Neutrophil (primary cell): Measurements from ENCODE around the gene TMPRSS9.

Experiments
- H3K27ac ChIP-seq: fragments of 200-600 bp; sonication (generic); 2 replicates; pipeline ENCODE4 v1.5.1; 2016; ENCODE audit warnings: mild to moderate bottlenecking, moderate library complexity
- H3K27me3 ChIP-seq: fragments of 200-600 bp; sonication (generic); 2 replicates; pipeline ENCODE4 v1.6.0; 2016; ENCODE audit warnings: mild to moderate bottlenecking
- H3K36me3 ChIP-seq: fragments of 200-600 bp; sonication (generic); 2 replicates; pipeline ENCODE4 v1.5.1; 2017
- H3K4me1 ChIP-seq, 2 experiments: fragments of 200-600 bp in 1 of 2; sonication (generic) in 1 of 2; 1 replicate in 1 of 2; 2 replicates in 1 of 2; pipeline versions ENCODE4 v1.5.1 to v1.6.1; 2013 to 2016; ENCODE audit warnings: low read depth in 1 of 2, low read length in 1 of 2, mild to moderate bottlenecking in 1 of 2, moderate library complexity in 1 of 2; ENCODE audit not compliant: control insufficient read depth in 1 of 2, insufficient read depth in 1 of 2
- H3K4me3 ChIP-seq, 2 experiments: fragments of 200-600 bp in 1 of 2; sonication (generic) in 1 of 2; 1 replicate in 1 of 2; 2 replicates in 1 of 2; pipeline ENCODE4 v1.5.1; 2013 to 2016; ENCODE audit warnings: low read depth in 1 of 2, low read length in 1 of 2, mild to moderate bottlenecking in 1 of 2, moderate library complexity in 1 of 2
- H3K9me3 ChIP-seq: fragments of 200-600 bp; sonication (generic); 2 replicates; pipeline ENCODE4 v1.5.1; 2016
- TF ChIP-seq, protein P1 (sequence below): fragments of 200-600 bp; sonication (generic); IDR thresholded peaks from 2 replicates; pipeline ENCODE4 v1.5.1; 2016; ENCODE audit warnings: antibody characterized with exemption

TMPRSS9 gene

DNA sequence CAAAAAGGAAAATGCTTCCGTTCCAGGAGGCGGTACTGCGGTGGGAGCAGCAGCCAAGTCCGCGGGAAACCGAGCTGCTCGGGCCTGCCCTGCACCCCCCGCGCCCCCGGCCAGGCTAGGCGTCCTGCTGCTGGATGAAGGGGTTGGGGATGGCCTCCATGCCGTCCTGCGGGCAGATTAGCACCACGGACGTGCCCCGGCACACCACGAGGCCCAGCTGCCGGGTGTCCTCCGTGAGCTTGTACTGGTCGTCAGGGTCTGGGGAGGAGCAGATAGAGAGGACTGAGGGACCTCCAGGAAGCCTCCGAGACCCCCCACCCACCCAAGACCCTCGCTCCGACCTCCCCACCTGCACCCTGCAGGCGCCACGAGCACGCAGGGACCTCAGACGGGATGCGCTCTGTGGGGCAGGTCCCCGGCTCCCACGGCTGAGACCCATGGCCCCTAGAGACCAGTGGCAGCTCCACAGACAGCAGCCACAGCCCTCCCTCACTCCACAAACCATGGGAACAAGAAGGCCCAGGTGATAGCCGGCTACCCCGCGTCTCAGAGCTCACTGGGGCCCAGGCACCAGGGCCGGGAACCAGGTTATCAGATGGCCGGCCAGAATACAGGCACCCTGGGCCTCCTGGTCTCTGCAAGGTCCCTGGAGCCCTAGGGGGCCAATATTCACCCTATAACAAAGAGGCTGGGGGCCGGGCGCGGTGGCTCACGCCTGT is 38.3 kb upstream of the TMPRSS9 start:
- peaks cover 9% of the 10 kb centered on the region for H3K36me3 ChIP-seq
- TF ChIP-seq, protein P1, sequence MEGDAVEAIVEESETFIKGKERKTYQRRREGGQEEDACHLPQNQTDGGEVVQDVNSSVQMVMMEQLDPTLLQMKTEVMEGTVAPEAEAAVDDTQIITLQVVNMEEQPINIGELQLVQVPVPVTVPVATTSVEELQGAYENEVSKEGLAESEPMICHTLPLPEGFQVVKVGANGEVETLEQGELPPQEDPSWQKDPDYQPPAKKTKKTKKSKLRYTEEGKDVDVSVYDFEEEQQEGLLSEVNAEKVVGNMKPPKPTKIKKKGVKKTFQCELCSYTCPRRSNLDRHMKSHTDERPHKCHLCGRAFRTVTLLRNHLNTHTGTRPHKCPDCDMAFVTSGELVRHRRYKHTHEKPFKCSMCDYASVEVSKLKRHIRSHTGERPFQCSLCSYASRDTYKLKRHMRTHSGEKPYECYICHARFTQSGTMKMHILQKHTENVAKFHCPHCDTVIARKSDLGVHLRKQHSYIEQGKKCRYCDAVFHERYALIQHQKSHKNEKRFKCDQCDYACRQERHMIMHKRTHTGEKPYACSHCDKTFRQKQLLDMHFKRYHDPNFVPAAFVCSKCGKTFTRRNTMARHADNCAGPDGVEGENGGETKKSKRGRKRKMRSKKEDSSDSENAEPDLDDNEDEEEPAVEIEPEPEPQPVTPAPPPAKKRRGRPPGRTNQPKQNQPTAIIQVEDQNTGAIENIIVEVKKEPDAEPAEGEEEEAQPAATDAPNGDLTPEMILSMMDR, result no peak

DNA sequence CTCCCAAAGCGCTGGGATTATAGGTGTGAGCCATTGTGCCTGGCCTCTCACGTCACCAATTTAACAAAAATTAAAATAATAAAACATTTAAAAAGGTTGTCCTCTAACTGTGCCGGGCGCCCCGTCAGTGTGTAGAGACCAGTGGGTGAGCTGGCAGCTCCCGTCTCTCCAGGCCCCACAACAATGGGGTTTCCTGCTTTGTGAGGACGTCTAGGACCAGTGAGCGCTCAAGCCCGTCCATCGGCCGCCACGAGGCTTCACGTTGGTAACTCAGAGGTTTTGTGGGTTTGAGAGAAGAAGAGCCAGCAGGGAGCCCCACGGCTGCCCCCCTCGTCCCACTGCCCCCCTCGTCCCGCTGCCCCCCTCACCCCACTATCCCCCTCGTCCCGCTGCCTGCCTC is 36.4 kb upstream of the TMPRSS9 start:
- Histone ChIP-seq H3K4me1 (peaks cover 10% of the 10 kb centered on the region in 2 experiments), H3K4me3 (no peak overlapping the region), H3K36me3 (peaks cover 9% of the 10 kb centered on the region), H3K9me3 (no peaks in the 10 kb centered on the region), H3K27me3 (no peaks in the 10 kb centered on the region), H3K27ac (no peak overlapping the region)
- TF ChIP-seq, protein P1, result no peak

More for the DNA sequence above, 38.3 kb upstream of the TMPRSS9 start:
- Histone ChIP-seq H3K27ac (no peak overlapping the region), H3K27me3 (no peaks in the 10 kb centered on the region), H3K4me1 (no peaks in the 10 kb centered on the region), H3K4me3 (no peak overlapping the region), H3K9me3 (no peaks in the 10 kb centered on the region)

DNA sequence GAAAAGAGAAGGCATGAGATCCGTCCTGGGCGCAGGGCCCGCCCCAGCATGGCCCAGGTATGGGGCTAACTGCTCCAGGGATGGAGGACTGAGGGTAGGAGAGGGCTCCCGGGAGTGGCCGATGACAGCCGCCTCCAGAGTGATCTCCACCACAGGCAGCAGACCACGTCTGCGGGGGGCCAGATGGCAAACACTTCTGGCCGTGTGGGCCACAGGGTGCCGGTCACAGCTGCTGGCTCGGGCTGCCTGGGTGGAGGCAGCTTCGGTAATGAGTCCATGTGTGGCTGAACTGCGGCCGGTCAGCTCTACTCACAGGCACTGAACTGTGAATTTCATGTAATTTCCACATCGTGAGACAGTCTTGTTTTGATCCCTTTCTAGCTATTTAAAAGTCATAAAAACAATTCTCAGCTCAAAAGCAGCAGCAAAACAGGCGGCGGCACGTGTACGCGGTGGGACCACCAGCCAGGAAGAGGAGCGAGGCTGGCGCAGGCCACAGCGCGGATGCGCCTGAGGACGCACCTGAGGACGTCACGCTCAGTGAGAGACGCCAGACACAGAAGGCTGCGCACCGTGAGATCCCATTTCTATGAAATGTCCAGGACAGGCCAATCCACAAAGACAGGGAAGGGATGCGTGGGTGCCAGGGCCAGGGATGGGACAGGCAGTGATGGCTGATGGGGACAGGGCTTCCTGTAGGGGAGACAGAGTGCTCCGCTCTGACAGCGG is 35.7 kb upstream of the TMPRSS9 start:
- Histone ChIP-seq H3K9me3 (no peaks in the 10 kb centered on the region), H3K4me1 (peaks cover 17% of the 10 kb centered on the region in 2 experiments), H3K27ac (no peak overlapping the region), H3K27me3 (no peaks in the 10 kb centered on the region), H3K4me3 (no peak overlapping the region), H3K36me3 (peaks cover 9% of the 10 kb centered on the region)
- TF ChIP-seq, protein P1, result no peak

DNA sequence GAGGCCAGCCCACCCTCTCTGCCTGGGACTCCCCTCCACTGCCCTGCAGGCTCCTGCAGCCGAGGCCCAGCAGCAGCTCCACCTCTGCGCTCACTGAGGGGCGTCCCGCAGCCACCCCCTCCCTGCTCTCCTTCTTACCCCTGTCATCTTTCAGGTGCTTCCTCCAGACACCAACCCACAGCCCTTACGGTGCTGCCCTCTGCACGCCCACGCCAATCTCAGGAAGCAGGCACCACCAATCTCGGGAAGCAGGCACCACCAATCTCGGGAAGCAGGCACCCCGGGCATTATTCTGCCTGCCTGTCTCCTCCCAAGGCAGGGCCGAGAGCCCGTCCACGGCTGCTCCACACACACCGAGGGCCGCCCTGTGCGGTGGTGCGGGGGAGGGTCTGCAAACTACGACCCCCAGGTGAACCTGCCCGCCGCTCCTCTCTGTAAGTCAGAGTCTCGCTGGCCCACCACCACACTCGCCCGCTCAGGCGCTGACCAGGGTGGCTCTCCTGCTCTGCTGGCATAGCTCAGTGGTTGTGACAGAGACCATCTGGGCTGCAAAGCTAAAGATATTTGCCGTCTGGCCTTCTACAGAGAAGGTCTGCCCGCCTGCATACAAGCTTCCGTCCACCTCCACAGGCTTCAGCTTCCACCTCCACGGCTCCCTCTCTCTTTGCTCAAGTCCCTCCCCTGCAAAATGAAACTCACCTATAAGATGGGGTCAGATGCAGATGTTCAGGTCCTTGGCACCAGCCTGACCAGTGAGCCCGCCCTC is 34.6 kb upstream of the TMPRSS9 start:
- H3K36me3 ChIP-seq, result peaks cover 9% of the 10 kb centered on the region

DNA sequence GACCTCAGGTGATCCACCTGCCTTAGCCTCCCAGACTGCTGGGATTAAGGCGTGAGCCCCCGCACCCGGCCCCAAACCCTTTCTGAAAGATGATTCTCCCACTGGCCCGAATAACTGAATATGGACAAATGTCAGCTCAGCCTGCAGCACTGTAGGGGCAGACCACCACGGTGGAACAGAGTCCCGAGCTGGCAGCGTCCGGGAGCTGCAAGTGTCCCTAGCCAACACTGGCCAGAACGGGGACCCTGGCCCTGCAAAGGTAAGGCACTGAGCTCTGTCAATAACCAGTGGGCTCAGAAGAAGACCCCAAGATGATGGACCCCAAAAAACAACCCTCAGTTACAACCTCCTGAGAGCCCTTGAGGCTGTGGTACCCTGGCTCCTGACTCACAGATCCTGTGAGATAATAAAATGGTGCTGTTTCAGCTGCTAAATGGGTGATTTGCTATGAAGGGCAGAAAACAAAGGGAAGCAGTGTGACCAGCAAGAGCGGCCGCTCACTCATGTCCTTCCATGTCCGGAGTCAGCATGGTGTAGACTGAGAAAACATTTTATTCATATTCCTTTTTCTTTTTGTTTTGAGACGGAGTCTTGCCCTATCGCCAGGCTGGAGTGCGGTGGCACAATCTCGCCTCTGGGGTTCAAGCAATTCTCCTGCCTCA is 33.2 kb upstream of the TMPRSS9 start:
- Histone ChIP-seq H3K27ac (no peak overlapping the region), H3K27me3 (no peaks in the 10 kb centered on the region), H3K4me3 (no peak overlapping the region), H3K9me3 (no peaks in the 10 kb centered on the region), H3K36me3 (peaks cover 9% of the 10 kb centered on the region), H3K4me1 (peaks cover 19 to 29% of the 10 kb centered on the region in 2 experiments)
- TF ChIP-seq, protein P1, result no peak

More for the DNA sequence above, 34.6 kb upstream of the TMPRSS9 start:
- Histone ChIP-seq H3K27ac (no peak overlapping the region), H3K4me1 (peaks cover 19 to 23% of the 10 kb centered on the region in 2 experiments), H3K9me3 (no peaks in the 10 kb centered on the region), H3K4me3 (no peak overlapping the region), H3K27me3 (no peaks in the 10 kb centered on the region)
- TF ChIP-seq, protein P1, result no peak
